Measurements from ENCODE around the gene RIOK1. TPM values are rescaled to one million over a fixed set of nuclear protein-coding genes. Genes with fewer than 3 reads are reported as not detected.

Gene RIOK1
- total RNA-seq, 1 donor from 2014 or later, result 38.3 TPM

DNA sequence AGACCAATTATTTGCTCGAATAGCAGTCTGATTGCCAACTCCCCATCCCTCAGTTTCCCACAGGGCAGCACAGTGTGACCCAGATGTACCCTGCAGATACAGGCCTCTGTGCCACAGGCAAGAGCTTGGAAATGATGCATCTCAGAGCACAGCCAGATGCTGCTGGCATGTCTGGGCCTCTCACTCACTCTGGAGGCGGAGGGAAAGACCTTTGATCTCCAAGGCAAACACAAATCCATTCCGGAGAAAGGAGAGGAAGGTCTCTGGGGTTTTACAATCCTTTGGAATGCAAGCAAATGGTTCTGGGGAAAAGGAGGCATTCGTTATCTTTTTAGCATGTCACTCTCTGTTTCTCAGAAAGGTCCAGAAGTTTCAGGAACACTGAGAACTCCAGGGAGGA is 74.2 kb downstream of the RIOK1 start:
- TF ChIP-seq, protein P1, sequence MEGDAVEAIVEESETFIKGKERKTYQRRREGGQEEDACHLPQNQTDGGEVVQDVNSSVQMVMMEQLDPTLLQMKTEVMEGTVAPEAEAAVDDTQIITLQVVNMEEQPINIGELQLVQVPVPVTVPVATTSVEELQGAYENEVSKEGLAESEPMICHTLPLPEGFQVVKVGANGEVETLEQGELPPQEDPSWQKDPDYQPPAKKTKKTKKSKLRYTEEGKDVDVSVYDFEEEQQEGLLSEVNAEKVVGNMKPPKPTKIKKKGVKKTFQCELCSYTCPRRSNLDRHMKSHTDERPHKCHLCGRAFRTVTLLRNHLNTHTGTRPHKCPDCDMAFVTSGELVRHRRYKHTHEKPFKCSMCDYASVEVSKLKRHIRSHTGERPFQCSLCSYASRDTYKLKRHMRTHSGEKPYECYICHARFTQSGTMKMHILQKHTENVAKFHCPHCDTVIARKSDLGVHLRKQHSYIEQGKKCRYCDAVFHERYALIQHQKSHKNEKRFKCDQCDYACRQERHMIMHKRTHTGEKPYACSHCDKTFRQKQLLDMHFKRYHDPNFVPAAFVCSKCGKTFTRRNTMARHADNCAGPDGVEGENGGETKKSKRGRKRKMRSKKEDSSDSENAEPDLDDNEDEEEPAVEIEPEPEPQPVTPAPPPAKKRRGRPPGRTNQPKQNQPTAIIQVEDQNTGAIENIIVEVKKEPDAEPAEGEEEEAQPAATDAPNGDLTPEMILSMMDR (IDR thresholded peaks at IDR 0.05), result no peak
- Mint-ChIP-seq H3K27ac (no peak overlapping the region), H3K4me1 (no peaks in the 10 kb centered on the region), H3K9me3 (no peaks in the 10 kb centered on the region), H3K27me3 (peaks cover 9% of the 10 kb centered on the region), H3K36me3 (ENCODE audit: low read depth) (no peaks in the 10 kb centered on the region), H3K4me3 (no peak overlapping the region)
- DNase-seq (no peak), ATAC-seq (ENCODE audit: low read depth) (no peak)
- ChIA-PET POLR2A (no interaction called here), CTCF (no interaction called here)
- intact Hi-C loops (cut with micrococcal nuclease), result no loop called here

DNA sequence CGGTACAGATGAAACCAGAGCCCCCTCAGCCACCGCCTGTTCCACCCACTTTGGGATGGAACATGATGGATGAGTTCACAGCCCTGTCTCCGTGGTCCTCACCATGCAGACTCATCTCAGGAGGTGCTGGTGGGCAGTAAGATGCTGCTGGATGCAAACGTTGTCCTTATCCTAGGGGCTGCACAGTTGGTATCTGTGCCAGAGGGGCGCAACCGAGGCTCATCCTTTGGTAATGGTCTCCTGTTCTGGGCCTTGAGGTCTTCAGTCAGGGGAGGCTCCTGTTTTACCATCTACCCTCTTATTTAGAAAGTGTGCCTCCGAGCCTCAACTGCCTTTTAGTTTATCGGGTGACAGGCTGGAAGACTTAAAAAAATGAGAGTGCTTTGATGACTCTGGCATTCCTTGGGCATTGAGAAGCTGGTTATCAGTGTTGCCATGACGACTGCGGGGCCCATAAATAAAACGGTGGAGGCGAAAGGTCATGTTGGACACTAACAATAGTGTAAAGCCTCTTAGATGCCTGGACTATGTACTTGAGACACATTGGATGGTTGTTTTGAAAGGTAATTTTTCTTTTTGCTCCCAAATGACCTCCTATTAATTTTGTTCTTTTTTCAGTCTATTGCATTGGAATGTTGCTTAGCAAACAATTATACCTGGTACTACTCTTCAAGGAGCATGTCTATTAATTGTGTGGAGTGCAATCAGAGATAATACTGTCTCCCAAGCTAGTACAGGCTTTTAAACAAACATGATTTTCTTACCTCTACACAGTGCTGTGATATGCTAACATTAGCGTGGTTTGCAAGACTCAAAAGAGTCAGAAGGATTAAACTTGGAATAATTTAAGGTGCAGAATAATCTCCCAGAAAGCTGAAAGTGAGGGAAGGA is 77.6 kb downstream of the RIOK1 start:
- intact Hi-C loops (cut with micrococcal nuclease), result no loop called here
- CTCF ChIA-PET, result no interaction called here
- POLR2A ChIA-PET, result no interaction called here

More for the DNA sequence above, 77.6 kb downstream of the RIOK1 start:
- H3K9me3 Mint-ChIP-seq, result no peaks in the 10 kb centered on the region
- H3K4me3 Mint-ChIP-seq, result no peak overlapping the region
- peaks cover 9% of the 10 kb centered on the region for H3K27me3 Mint-ChIP-seq
- H3K27ac Mint-ChIP-seq, result no peak overlapping the region
- no peaks in the 10 kb centered on the region for H3K4me1 Mint-ChIP-seq
- TF ChIP-seq, protein P1 (IDR thresholded peaks at IDR 0.05), result no peak
- ATAC-seq (ENCODE audit: low read depth), result no peak
- DNase-seq, result no peak
- H3K36me3 Mint-ChIP-seq (ENCODE audit: low read depth), result no peaks in the 10 kb centered on the region

Other genes starting within 250 kb of the RIOK1 start
- 83.4 and 86.7 TPM in 2 replicates for gene SSR1, start 76.6 kb upstream of the RIOK1 start, total RNA-seq
- gene CAGE1, start 66 bp upstream of the RIOK1 start, total RNA-seq, result 0.07 and 0.20 TPM in 2 replicates
- 0.02 TPM in 2 replicates for gene DSP, start 151.9 kb downstream of the RIOK1 start, total RNA-seq
- 15.4 and 18.7 TPM in 2 replicates for gene SNRNP48, start 200.4 kb downstream of the RIOK1 start, total RNA-seq

All from activated B cell treated with CpG ODN at 0.5 μM for 24 hours (primary cell).